ENCODE data around the gene SDK1.

The SDK1 gene

DNA sequence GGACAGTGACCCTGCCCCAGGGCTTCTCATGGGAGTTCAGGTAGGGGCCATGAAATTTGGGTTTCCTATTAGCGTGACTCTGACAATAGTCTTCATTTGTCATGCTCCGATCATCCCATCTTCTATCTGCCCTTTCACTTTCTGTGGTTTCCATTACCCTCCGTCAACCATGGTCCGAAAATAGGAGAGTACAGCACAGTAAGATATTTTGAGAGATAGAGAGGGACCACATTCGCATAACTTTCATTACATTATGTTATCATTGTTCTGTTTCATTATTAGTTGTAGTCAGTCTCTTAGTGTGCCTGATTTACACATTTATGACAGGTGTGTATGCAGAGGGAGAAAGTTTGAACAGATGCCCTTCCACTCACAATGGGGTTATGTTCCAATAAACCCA is 649.2 kb downstream of the SDK1 start:
- H3K4me3 ChIP-seq (ENCODE audit: low read depth, low read length) = no peak overlapping the region
- DNase-seq (ENCODE audit: low read depth) = no peak
- TF ChIP-seq, protein P1, sequence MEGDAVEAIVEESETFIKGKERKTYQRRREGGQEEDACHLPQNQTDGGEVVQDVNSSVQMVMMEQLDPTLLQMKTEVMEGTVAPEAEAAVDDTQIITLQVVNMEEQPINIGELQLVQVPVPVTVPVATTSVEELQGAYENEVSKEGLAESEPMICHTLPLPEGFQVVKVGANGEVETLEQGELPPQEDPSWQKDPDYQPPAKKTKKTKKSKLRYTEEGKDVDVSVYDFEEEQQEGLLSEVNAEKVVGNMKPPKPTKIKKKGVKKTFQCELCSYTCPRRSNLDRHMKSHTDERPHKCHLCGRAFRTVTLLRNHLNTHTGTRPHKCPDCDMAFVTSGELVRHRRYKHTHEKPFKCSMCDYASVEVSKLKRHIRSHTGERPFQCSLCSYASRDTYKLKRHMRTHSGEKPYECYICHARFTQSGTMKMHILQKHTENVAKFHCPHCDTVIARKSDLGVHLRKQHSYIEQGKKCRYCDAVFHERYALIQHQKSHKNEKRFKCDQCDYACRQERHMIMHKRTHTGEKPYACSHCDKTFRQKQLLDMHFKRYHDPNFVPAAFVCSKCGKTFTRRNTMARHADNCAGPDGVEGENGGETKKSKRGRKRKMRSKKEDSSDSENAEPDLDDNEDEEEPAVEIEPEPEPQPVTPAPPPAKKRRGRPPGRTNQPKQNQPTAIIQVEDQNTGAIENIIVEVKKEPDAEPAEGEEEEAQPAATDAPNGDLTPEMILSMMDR (IDR thresholded peaks at IDR 0.05; ENCODE audit: low read depth, low read length, missing control alignments) = no peak

DNA sequence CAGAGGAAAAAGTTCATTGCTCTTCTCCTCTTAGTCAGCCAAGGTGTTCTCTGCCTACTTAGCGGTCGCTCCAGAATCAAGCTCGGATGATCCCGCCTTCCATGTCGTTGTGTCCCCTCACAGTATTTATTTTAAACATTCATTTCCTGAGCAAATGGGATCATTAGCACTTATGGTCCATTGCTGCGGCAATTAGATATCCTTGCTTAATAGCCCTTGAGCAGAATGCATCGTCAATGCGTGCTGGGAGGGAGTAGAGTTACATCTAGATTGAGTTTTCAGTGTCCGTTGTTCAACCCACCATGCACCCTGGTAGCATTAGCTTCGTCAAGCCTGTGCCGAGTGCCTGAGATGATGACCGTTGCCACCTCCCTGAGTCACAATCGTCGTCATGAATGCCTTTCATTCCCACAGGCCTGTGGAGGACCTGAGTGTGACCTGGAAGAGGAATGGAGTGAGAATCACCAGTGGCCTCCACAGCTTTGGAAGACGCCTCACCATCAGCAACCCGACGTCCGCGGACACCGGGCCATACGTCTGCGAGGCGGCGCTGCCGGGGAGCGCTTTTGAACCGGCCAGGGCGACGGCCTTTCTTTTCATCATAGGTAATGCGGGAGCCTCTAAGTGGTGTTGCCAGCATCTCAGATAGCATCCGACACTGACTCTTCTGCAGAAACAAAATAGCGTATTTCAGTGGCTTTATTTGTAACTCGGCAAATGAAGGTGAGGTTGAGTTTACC is 650.4 kb downstream of the SDK1 start:
- DNase-seq (ENCODE audit: low read depth) = no peak
- H3K4me3 ChIP-seq (ENCODE audit: low read depth, low read length) = no peak overlapping the region
- TF ChIP-seq, protein P1 (IDR thresholded peaks at IDR 0.05; ENCODE audit: low read depth, low read length, missing control alignments) = no peak

DNA sequence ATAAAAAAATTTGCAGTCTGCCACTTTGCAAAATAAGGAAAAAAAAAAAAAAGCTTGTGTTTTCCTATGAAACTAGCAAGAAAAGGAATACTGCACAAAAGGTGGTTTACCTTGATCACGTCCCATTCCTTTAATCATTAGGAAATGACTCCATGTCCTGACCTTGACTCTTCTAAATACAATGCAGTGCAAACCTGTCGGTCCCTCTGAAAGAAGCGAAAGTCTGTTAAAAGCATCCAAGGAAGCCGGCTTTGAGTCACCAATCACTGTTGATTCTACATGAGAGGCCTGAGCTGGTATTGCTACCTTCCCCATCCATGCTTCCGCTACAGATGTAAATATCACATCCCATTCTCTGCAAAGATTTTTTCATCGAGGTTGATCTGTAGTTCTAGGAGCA is 652.1 kb downstream of the SDK1 start:
- TF ChIP-seq, protein P1 (IDR thresholded peaks at IDR 0.05; ENCODE audit: low read depth, low read length, missing control alignments) = no peak
- H3K4me3 ChIP-seq (ENCODE audit: low read depth, low read length) = no peak overlapping the region
- DNase-seq (ENCODE audit: low read depth) = no peak

DNA sequence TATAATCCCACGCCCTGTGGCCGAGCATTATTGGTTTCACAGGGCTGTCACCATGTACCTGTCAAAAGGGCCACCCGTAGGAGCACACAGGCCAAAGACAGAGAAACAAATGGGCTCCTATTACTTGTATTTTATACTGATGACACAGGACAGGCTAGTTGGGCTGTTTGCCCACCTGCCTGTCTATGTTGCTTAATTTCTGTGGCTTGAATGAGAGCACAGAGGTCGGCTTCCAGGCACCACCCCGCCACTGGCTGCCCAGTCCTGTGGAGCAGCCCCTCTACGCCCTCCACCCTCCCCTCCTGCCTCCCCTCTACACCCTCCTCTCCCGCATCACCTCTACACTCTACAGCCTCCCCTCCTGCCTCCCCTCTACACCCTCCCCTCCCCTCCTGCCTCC is 652.9 kb downstream of the SDK1 start:
- no peak for DNase-seq (ENCODE audit: low read depth)
- no peak overlapping the region for H3K4me3 ChIP-seq (ENCODE audit: low read depth, low read length)
- TF ChIP-seq, protein P1 (IDR thresholded peaks at IDR 0.05; ENCODE audit: low read depth, low read length, missing control alignments) = no peak

DNA sequence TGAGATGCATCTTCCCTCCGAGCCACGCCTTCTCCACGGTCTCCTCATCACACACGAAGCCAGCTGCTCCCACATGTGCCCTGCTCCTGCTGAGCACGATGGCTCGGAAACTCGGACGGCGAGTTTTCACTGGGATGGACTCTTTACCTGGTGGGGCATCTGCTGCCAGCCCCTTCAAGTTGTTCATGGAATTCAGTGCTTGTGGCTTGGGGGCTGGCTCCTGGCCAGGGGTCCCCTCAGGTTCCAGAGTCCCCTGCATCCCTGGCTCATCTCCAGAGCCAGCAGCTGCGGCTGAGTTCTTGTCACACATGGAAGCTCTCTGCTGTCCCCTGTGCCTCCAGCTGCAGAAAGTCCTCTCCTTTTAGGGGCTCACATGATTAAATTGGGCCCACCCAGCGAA is 654.0 kb downstream of the SDK1 start:
- no peak for DNase-seq (ENCODE audit: low read depth)
- TF ChIP-seq, protein P1 (IDR thresholded peaks at IDR 0.05; ENCODE audit: low read depth, low read length, missing control alignments) = no peak
- H3K4me3 ChIP-seq (ENCODE audit: low read depth, low read length) = no peak overlapping the region

DNA sequence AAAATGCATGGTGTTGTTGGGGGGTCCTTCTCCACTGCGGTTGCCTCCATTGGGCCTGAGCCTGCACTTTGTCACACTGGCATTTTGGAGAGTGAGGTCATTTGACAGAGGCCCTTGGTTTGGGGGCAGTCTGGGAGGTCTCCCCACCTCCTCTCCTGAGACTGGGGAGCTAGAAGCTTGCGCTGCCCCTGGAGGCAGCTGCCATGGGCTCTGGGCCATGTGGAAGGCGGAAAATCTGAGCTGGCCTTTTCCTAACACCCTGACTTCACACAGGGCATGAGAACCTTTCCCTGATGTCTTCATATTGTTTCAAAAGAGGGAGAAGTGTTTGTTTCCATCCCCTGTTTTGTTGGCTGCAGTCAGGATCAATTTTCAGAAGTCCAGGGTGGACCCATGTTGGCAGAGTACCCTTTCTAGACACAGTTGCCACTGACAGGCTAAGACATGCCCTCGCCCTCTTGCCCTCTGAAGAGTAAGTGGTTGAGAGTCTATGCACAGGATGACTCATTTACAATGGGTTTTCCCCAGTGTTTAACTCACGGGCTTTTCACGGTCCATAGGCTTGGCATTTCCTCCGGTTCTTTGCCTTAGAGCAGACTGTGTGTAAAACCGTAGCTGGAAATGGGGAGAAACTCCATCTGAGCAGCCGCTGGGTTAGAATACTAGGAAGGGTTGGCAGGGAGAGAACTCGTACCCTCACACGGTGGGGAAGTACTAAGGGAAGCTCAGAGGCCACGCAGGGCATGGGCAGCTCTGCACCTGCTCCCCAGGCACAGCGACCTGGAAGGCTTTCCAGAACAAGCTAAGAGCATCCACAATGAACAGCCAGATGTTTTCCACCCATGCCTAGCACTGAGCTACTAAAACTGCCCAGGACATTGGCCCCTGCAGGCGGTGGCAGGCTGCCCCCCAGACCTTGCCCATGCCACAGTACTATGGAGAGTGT is 655.0 kb downstream of the SDK1 start:
- TF ChIP-seq, protein P1 (IDR thresholded peaks at IDR 0.05; ENCODE audit: low read depth, low read length, missing control alignments) = no peak
- H3K4me3 ChIP-seq (ENCODE audit: low read depth, low read length) = no peak overlapping the region
- DNase-seq (ENCODE audit: low read depth) = no peak
